Vagina (tissue), 2 donors: ENCODE measurements around the gene C11orf54.

ENCODE experiments used
- CTCF ChIP-seq, 3 experiments: fragments of 450-650 bp in 2 of 3; fragments of 200-600 bp in 1 of 3; sonication (generic) in 1 of 3; IDR thresholded peaks; one replicate each; pipeline ENCODE4 v1.5.1; 2017 to 2019; ENCODE audit warnings: antibody characterized with exemption in 3 of 3, mild to moderate bottlenecking in 2 of 3, moderate library complexity in 2 of 3
- POLR2AphosphoS5 ChIP-seq, 2 donors: sonication (generic); formaldehyde crosslinking; IDR thresholded peaks; one replicate each; pipeline ENCODE4 v1.9.0; 2017; ENCODE audit warnings: antibody characterized with exemption in 2 of 2, mild to moderate bottlenecking in 2 of 2, low read depth in 1 of 2; ENCODE audit not compliant: insufficient read depth in 1 of 2

- TF ChIP-seq CTCF (IDR thresholded peaks at IDR 0.05) = no peak
- TF ChIP-seq POLR2AphosphoS5 (IDR thresholded peaks at IDR 0.05; ENCODE audit: insufficient read depth in 1 of 2, low read depth in 1 of 2) = no peak
Measured at GRCh38 chr11:93753241-93753640, 11.8 kb downstream of the C11orf54 start.
